K562 (cell line): ENCODE measurements around the gene NEU3. TPM values are rescaled to one million over a fixed set of nuclear protein-coding genes. Genes with fewer than 3 reads are reported as not detected.
"Not testable (repeated sequence)": the region's sequence is repeated elsewhere in the genome, so short reads cannot be mapped to it uniquely, and the experiment has no call there.

Experiments used
- ATAC-seq: fragments of 200-7000 bp; cut with Tn5 transposase; 3 replicates; pipeline ENCODE4 v1.9.1; 2020; ENCODE audit warnings: moderate library complexity
- BruUV-seq: library from RNA; stranded (reverse); fragments of 400-500 nt; replicated peaks from 2 replicates; lab custom pipeline; 2021; lab: Mats Ljungman, UMichigan
- CTCF ChIA-PET: fragments of 300-600 bp; formaldehyde crosslinking; extraction: SDS; loops from one replicate; lab custom pipeline; 2021; ENCODE audit warnings: low intra/inter-chr PET ratio; lab: Yijun Ruan, JAX
- POLR2A ChIA-PET: fragments of 300-600, 350-650 bp; sonication (Branson Sonifier 250); formaldehyde crosslinking; extraction: SDS; loops from one replicate; lab custom pipeline; 2021; ENCODE audit warnings: antibody characterized with exemption, inconsistent platforms; lab: Yijun Ruan, JAX
- DNase-seq, 4 experiments: peaks; one replicate each; pipeline versions ENCODE4 v3.0.0 to v3.0.0-alpha.2; 2011 to 2018; ENCODE audit warnings: low spot score in 3 of 4, mixed read lengths in 3 of 4; ENCODE audit errors: extremely low read depth in 1 of 4
- FAIRE-seq: peaks from 2 replicates; lab custom pipeline; 2011; peaks lifted over from hg19 to GRCh38; lab: Jason Lieb, UNC
- H2AFZ ChIP-seq: 2 replicates; pipeline ENCODE4 v1.6.0; 2011; ENCODE audit warnings: low read depth, low read length, control low read depth, inconsistent platforms
- H3K27ac ChIP-seq: fragments of 200-600 bp; 3 replicates; pipeline ENCODE4 v1.8.0; 2011; ENCODE audit warnings: low read depth, mild to moderate bottlenecking, control low read depth, inconsistent platforms, low read length, moderate library complexity, mixed read lengths; ENCODE audit errors: extremely low read depth
- H3K27me3 ChIP-seq, 2 experiments: fragments of 300-600 bp in 1 of 2; 2 replicates in 1 of 2; 3 replicates in 1 of 2; pipeline versions ENCODE4 v1.6.0 to v1.8.0; 2011; ENCODE audit warnings: inconsistent platforms in 2 of 2, low read length in 2 of 2, mild to moderate bottlenecking in 1 of 2, mixed read lengths in 1 of 2, moderate library complexity in 1 of 2; ENCODE audit not compliant: control insufficient read depth in 2 of 2, insufficient read depth in 2 of 2
- H3K36me3 ChIP-seq: fragments of 300-600 bp; 3 replicates; pipeline ENCODE4 v1.8.0; 2011; ENCODE audit warnings: mild to moderate bottlenecking, low read length, inconsistent platforms; ENCODE audit not compliant: control insufficient read depth, insufficient read depth
- H3K4me1 ChIP-seq, 2 experiments: fragments of 200-600 bp in 1 of 2; replicated peaks in 1 of 2; 2 replicates in 1 of 2; 3 replicates in 1 of 2; pipeline versions ENCODE4 v1.5.1 to v1.8.0; 2011; ENCODE audit warnings: inconsistent platforms in 2 of 2, low read length in 2 of 2, mild to moderate bottlenecking in 1 of 2, mixed read lengths in 1 of 2, moderate library complexity in 1 of 2; ENCODE audit not compliant: control insufficient read depth in 2 of 2, insufficient read depth in 2 of 2
- H3K4me2 ChIP-seq: 2 replicates; pipeline ENCODE4 v1.6.1; 2011; ENCODE audit warnings: low read length, control low read depth, inconsistent platforms, mixed read lengths; ENCODE audit not compliant: insufficient read depth
- H3K4me3 ChIP-seq: fragments of 200-600 bp; sonication (generic), shearing (Covaris generic); 2 replicates; pipeline ENCODE4 v1.5.1; 2016; ENCODE audit warnings: control low read depth, inconsistent platforms
- H3K79me2 ChIP-seq: fragments of 200-600 bp; 3 replicates; pipeline ENCODE4 v1.8.0; 2011; ENCODE audit warnings: low read length, inconsistent platforms; ENCODE audit not compliant: control insufficient read depth, insufficient read depth
- H3K9ac ChIP-seq, 2 experiments: 2 replicates each; pipeline versions ENCODE4 v1.6.0 to v1.6.1; 2011; ENCODE audit warnings: low read depth in 2 of 2, low read length in 2 of 2, control low read depth in 1 of 2, inconsistent platforms in 1 of 2, mild to moderate bottlenecking in 1 of 2, mixed read lengths in 1 of 2; ENCODE audit not compliant: insufficient read depth in 1 of 2
- H3K9me1 ChIP-seq: one replicate; pipeline ENCODE4 v1.6.0; 2011; ENCODE audit warnings: inconsistent platforms, mild to moderate bottlenecking, low read length, moderate library complexity; ENCODE audit not compliant: control insufficient read depth, insufficient read depth
- H3K9me3 ChIP-seq: replicated peaks from 2 replicates; pipeline ENCODE4 v1.5.1; 2011; ENCODE audit warnings: low read depth, low read length, inconsistent platforms; ENCODE audit not compliant: control insufficient read depth, insufficient read depth
- H4K20me1 ChIP-seq: replicated peaks from 2 replicates; pipeline ENCODE4 v1.6.1; 2011; ENCODE audit warnings: low read length, inconsistent platforms, mixed read lengths; ENCODE audit not compliant: control insufficient read depth, insufficient read depth
- CBX5 ChIP-seq: IDR thresholded peaks from 2 replicates; pipeline ENCODE4 v1.6.1; 2014; ENCODE audit warnings: low read depth, borderline replicate concordance
- ZFP36 ChIP-seq: fragments of 150-350 bp; IDR thresholded peaks from 2 replicates; pipeline ENCODE4 v1.6.1; 2018; ENCODE audit warnings: low read length, low read depth; ENCODE audit not compliant: partially characterized antibody
- ZNF431 ChIP-seq: sonication (generic); formaldehyde crosslinking; IDR thresholded peaks from 2 replicates; pipeline ENCODE4 v1.8.0; 2022; ENCODE audit warnings: mild to moderate bottlenecking, missing genetic modification reagents
- ZNF766 ChIP-seq: fragments of 200-800 bp; sonication (Bioruptor generic); conservative IDR thresholded peaks from 2 replicates; pipeline ENCODE4 v1.6.1; 2016; ENCODE audit warnings: missing genetic modification characterization, missing compliant biosample characterization
- WGBS: fragments of 100-300 bp; shearing (Covaris generic); methylation state at CpG from one replicate; pipeline ENCODE4 v1.1.6; 2016; ENCODE audit warnings: low coverage, mixed read lengths; ENCODE audit not compliant: insufficient coverage; ENCODE audit errors: missing lambda C conversion rate; 5-methylcytosine and 5-hydroxymethylcytosine counted together
- in situ Hi-C: fragments of 300-500 bp; cut with MboI; formaldehyde crosslinking; loops from 4 replicates; pipeline ENCODE4 v1.15.0; 2018; ENCODE audit warnings: inconsistent platforms, mixed read lengths
- intact Hi-C: fragments of 100-400 bp; cut with micrococcal nuclease; formaldehyde crosslinking; loops from 2 replicates; pipeline ENCODE4 v1.14.2; 2022
- polyA plus RNA-seq, 8 experiments: library from polyadenylated mRNA; depleted of rRNA in 4 of 8; stranded (reverse) in 5 of 8; unstranded in 3 of 8; fragments of >200 nt; fragmentation: Nextera tagmentation in 2 of 8; fragmentation: Illumina TruSeq in 1 of 8; extraction: Ambion mirVana in 2 of 8; extraction: Trizol in 1 of 8; gene quantifications; 2 replicates each; pipeline versions ENCODE4 v1.2.1 to v1.2.3, GENCODE V29; 2011 to 2014; ENCODE audit warnings: inconsistent platforms in 1 of 8, missing spikeins in 1 of 8
- total RNA-seq, 7 experiments: library from RNA; depleted of rRNA in 6 of 7; stranded (reverse); fragments of >200 nt in 6 of 7; fragmentation: Illumina TruSeq in 2 of 7; extraction: Trizol in 2 of 7; gene quantifications; 2 replicates each; pipeline versions ENCODE4 v1.2.1 to v1.2.3, GENCODE V29; 2011 to 2021; ENCODE audit warnings: low replicate concordance in 1 of 7

NEU3 gene
- total and polyA plus RNA-seq, 9 of the 15 experiments (the other 6 are each of a cell fraction or from before 2014, with no cell fraction given) = 6.2 to 41.3 (median 31.1) TPM

- H4K20me1 ChIP-seq, ATAC-seq: not testable (repeated sequence)
Observed at GRCh38 chr11:75019200-75019599, 30.5 kb downstream of the NEU3 start.

DNA sequence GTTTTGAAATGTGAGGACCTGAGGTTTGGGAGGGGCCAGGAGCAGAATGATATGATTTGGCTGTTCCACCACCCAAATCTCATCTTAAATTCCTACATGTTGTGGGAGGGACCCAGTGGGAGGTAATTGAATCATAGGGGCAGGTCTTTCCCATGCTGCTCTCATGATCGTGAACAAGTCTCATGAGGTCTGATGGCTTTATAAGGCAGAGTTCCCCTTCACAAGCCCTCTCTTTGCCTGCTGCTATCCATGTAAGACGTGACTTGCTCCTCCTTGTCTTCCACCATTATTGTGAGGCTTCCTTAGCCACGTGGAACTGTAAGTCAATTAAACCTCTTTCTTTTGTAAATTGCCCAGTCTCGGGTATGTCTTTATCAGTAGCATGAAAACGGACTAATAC, 31.6 kb downstream of the NEU3 start:
- peak; percentile 44 for TF ChIP-seq ZFP36
- TF ChIP-seq CBX5 = 0 out of 2 replicates have a peak, but pooled peaks have one; percentile 41
- peak; percentile 98 for TF ChIP-seq ZNF431 (CRISPR knock-in tag)
- TF ChIP-seq ZNF766 (CRISPR knock-in tag) = peak; percentile 39; the same call in 1 of the 2 replicates
- H3K79me2 ChIP-seq, FAIRE-seq, BruUV-seq, H3K4me3 ChIP-seq, H3K9ac ChIP-seq, ATAC-seq, H3K27ac ChIP-seq, intact Hi-C loops, POLR2A ChIA-PET, H4K20me1 ChIP-seq, H3K4me2 ChIP-seq, H3K9me1 ChIP-seq, H3K36me3 ChIP-seq, DNase-seq, CTCF ChIA-PET, H3K27me3 ChIP-seq, H3K9me3 ChIP-seq, H2AFZ ChIP-seq: not testable (repeated sequence)
- in situ Hi-C loops = loop anchor here (5.0 kb wide), 2 partner anchors 122 to 227 kb away; no protein-coding TSS in a partner anchor
- 37% methylated on average over 5 of the region's 5 CpGs for WGBS
- peaks cover 6 to 18% of the 10 kb centered on the region in 2 experiments; a peak in 4 of 5 replicates for H3K4me1 ChIP-seq

More at GRCh38 chr11:75019200-75019599, 30.5 kb downstream of the NEU3 start:
- H3K9me1 ChIP-seq, in situ Hi-C loops, H3K4me2 ChIP-seq, H3K36me3 ChIP-seq, FAIRE-seq, H2AFZ ChIP-seq, BruUV-seq, POLR2A ChIA-PET, intact Hi-C loops, H3K4me1 ChIP-seq, H3K4me3 ChIP-seq, DNase-seq, H3K9ac ChIP-seq, H3K79me2 ChIP-seq, H3K27me3 ChIP-seq, H3K27ac ChIP-seq, CTCF ChIA-PET, H3K9me3 ChIP-seq: not testable (repeated sequence)
- peak; percentile 39 for TF ChIP-seq ZFP36
- 54% methylated on average over 3 of the region's 3 CpGs for WGBS
